H54 (cell line): ENCODE results near the gene GNA14.
"Not testable (repeated sequence)": the region's sequence is repeated elsewhere in the genome, so short reads cannot be mapped to it uniquely, and the experiment has no call there.

Experiments
- DNase-seq: peaks from one replicate; pipeline ENCODE4 v3.0.0; 2011; ENCODE audit warnings: low spot score, mixed read lengths; ENCODE audit not compliant: insufficient read length
- FAIRE-seq: peaks from 3 replicates; lab custom pipeline; 2011; peaks lifted over from hg19 to GRCh38; lab: Jason Lieb, UNC
- POLR2A ChIP-seq: IDR thresholded peaks from 2 replicates; pipeline ENCODE4 v1.6.1; 2011; ENCODE audit warnings: low read depth, mild to moderate bottlenecking, low read length

The GNA14 gene

GRCh38 chr9:77435277-77435676 is 212.8 kb downstream of the GNA14 start:
- DNase-seq = no peak
- no peak for TF ChIP-seq POLR2A
- no peak for FAIRE-seq

DNA sequence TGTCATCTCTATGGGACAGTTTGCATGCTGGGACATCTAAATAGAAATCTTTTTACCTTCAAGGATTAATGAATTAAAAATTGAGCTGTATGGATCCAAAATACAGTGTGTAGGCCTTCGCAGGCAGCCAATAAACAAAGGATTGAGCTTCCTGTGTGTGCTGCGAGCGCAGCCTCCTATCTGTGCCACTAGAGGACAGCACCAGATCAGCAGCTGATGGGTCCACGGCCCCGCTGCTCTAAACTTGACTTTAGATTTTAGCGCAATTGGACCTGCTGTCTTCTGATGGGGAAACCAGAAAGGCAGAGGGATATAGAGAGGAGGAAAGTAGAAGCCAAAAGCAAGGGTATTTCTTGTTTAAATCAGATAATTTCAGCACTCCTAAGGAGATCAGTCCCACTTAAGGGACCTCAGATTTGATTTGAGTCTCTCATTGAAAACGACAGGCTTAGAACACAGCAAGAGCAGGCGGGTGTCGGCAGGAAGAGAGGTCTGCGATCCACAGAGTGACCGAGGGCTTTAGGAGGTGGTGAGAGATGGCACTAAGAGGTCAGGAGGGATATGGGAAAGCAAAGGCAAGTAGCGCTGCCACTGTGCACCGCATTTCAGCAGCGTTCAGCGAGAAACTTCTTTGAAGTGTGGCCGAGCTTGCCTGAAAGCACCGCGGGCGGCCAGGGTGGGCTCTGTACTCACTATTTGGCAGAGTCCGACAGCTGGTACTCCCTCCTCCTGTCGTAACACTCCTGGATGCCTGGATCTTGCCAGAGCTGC is 214.3 kb downstream of the GNA14 start:
- TF ChIP-seq POLR2A = no peak
- FAIRE-seq = peak; percentile 38
- DNase-seq = peak; percentile 77

DNA sequence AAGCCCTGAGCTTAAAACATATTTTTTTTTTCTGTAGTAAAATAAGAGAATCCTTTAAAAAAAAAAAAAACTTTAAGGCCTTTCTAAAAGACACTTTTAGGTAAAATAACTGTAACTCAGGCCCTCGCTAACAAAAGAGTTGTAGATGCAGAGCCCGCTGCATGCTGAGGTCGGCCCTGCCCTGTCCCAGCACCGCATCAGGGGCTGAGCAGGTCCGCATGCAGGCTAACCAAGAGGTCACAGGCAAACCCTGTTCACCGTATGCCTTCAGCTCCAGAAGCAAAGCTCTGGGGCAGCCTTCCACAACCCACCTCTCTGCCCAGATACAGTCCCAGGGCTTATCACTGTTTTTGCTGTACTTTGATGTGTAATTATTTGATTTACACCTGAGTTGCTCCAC is 216.1 kb downstream of the GNA14 start:
- DNase-seq (no peak), FAIRE-seq (no peak)
- no peak for TF ChIP-seq POLR2A

DNA sequence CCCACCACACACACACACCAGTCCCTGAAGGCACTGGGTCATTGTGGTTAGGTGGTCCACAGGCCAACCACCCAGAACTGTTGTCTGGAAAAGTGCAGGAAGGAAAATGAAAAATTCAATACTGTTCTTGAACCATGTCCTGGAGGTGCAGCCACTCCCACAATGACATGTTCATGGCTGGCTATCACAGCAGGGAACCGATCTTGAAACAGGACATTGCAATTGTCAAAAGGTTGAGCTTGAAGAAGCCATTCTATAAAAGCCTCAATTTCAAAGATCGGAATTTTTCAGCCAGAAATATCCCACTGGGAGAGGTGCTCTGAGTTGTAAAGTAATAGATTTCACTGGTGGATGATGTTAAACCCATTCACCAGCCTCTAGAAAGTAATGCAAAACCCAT is 218.2 kb downstream of the GNA14 start:
- no peak for TF ChIP-seq POLR2A
- no peak for FAIRE-seq
- DNase-seq = no peak

DNA sequence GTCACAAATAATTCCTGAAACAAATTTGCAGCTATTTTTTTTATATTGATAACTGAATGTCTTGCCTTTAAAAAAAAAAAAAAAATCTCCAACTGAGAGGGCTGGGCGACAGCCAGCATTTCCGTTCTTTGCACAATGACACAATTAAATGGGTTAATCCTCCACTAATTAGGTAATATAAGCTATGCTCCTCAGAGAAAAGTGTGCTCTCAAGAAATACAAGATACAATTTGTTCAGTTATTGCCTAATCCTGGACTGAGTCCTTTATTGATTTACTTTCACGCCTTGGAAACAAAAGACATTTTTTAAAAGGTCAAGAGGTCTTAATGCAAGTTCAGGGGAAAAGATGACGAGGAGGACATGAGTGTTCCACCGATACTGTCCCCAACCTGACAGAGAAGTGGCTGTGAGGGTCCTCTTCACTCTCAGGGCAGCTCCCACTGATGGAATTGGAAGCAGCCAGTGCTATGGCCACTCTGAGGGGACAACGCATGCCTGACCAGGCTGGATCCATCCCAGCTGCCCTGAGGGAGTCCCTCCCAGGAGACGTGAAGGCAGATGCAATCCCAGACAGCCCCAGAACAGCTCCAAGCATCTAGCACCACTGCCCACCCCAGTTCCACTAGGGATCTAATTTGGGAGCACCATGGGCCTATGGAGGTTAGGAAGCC is 220.7 kb downstream of the GNA14 start:
- no peak for TF ChIP-seq POLR2A
- DNase-seq (no peak), FAIRE-seq (no peak)

GRCh38 chr9:77426712-77427111 is 221.4 kb downstream of the GNA14 start:
- FAIRE-seq = no peak
- DNase-seq = no peak
- TF ChIP-seq POLR2A = no peak

- peak; percentile 80 for FAIRE-seq
- no peak for DNase-seq
- no peak for TF ChIP-seq POLR2A
These were observed 223.1 kb downstream of the GNA14 start for GRCh38 chr9:77424993-77425392.

DNA sequence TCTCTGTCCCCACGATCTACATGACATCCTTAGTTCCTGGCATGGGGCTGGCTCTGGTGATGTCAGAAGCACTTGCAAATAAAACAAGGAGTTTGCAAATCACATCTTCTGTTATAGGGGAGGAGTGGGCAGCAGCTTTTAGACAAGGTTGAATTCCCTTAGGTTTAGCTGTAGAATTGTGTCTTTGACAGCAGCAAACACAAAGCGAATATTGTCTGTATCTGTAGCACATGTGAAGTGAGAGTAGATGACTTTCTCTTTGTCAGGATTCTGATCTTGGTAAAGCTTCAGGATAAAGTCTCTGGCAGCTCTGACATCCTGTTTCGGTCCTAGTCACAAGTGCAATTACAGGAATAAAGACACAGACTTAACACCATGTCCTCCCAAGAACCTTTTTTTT is 224.3 kb downstream of the GNA14 start:
- DNase-seq (no peak), FAIRE-seq (no peak)
- TF ChIP-seq POLR2A = no peak

DNA sequence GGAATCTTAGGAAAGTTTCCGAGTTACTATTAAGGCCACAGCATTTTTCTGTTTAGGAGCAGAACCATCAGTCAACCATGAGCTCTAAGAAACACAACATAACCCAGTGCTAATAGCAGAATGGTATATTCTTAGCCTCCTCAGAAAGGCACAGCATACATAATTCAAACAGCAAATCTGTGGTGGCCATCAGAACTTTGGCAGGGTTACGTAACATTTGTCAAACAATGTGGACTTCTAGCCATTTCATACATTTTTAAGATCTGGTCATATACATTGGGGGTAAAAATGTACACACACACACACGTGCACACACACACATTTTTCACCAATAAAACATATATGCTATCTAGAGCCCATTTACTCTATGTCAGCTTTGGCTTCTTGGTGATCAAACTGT is 225.2 kb downstream of the GNA14 start:
- FAIRE-seq (no peak), DNase-seq (no peak)
- no peak for TF ChIP-seq POLR2A

GRCh38 chr9:77421506-77422265 is 226.4 kb downstream of the GNA14 start:
- FAIRE-seq (no peak), DNase-seq (no peak)
- TF ChIP-seq POLR2A = no peak

DNA sequence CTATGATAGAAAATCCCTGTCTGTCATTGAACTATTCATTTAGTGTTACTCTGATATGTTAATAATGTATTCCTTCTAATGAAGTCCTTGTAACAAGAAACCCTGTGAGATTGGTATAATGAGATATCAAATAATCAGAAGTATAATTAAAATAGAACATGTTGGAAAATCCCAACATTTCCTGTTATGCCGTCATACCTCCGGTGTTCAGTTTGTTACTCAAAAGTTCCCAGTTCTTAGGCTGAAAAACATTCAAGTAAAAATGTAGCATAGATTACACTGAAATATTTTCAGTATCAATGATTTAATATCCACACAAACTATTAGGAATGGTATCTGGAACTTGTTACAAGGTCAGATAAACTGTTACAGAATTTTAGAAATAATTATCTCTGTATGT is 227.5 kb downstream of the GNA14 start:
- FAIRE-seq = peak; percentile 68
- no peak for TF ChIP-seq POLR2A
- no peak for DNase-seq

- FAIRE-seq (no peak), DNase-seq (no peak)
- no peak for TF ChIP-seq POLR2A
These were observed 229.9 kb downstream of the GNA14 start for GRCh38 chr9:77418226-77418625.

GRCh38 chr9:77417566-77417965 is 230.6 kb downstream of the GNA14 start:
- TF ChIP-seq POLR2A = no peak
- DNase-seq (no peak), FAIRE-seq (peak; percentile 98)

- FAIRE-seq, DNase-seq: not testable (repeated sequence)
These were observed 239.6 kb downstream of the GNA14 start for GRCh38 chr9:77408521-77408920.
